ENCODE measurements around the gene UNG.

The UNG gene

GRCh38 chr12:109113661-109114321, 16.4 kb downstream of the UNG start:
- peaks cover 4% of the 10 kb centered on the region for H3K36me3 ChIP-seq (ENCODE audit: control insufficient read depth, insufficient read depth, low read length)
- H3K9ac ChIP-seq (ENCODE audit: low read depth, low read length) = no peak overlapping the region
- H3K4me1 ChIP-seq (ENCODE audit: control insufficient read depth, insufficient read depth, low read length) = peaks cover 5% of the 10 kb centered on the region
- H3K4me3 ChIP-seq (ENCODE audit: low read depth, low read length) = no peak overlapping the region
- no peaks in the 10 kb centered on the region for H3K27me3 ChIP-seq (ENCODE audit: control insufficient read depth, insufficient read depth, low read length)
- no peaks in the 10 kb centered on the region for H3K9me3 ChIP-seq (ENCODE audit: control insufficient read depth, insufficient read depth, low read length)

GRCh38 chr12:109114644-109115043, 17.2 kb downstream of the UNG start:
- Histone ChIP-seq H3K4me3 (ENCODE audit: low read depth, low read length) (no peak overlapping the region), H3K4me1 (ENCODE audit: control insufficient read depth, insufficient read depth, low read length) (peaks cover 5% of the 10 kb centered on the region), H3K9me3 (ENCODE audit: control insufficient read depth, insufficient read depth, low read length) (no peaks in the 10 kb centered on the region), H3K36me3 (ENCODE audit: control insufficient read depth, insufficient read depth, low read length) (peaks cover 3% of the 10 kb centered on the region), H3K9ac (ENCODE audit: low read depth, low read length) (no peak overlapping the region), H3K27me3 (ENCODE audit: control insufficient read depth, insufficient read depth, low read length) (no peaks in the 10 kb centered on the region)

- Histone ChIP-seq H3K4me1 (ENCODE audit: control insufficient read depth, insufficient read depth, low read length) (peaks cover 5% of the 10 kb centered on the region), H3K9me3 (ENCODE audit: control insufficient read depth, insufficient read depth, low read length) (no peaks in the 10 kb centered on the region), H3K27me3 (ENCODE audit: control insufficient read depth, insufficient read depth, low read length) (no peaks in the 10 kb centered on the region), H3K9ac (ENCODE audit: low read depth, low read length) (no peak overlapping the region), H3K4me3 (ENCODE audit: low read depth, low read length) (no peak overlapping the region), H3K36me3 (ENCODE audit: control insufficient read depth, insufficient read depth, low read length) (no peaks in the 10 kb centered on the region)
Measured at GRCh38 chr12:109115404-109115757, 18.0 kb downstream of the UNG start.

DNA sequence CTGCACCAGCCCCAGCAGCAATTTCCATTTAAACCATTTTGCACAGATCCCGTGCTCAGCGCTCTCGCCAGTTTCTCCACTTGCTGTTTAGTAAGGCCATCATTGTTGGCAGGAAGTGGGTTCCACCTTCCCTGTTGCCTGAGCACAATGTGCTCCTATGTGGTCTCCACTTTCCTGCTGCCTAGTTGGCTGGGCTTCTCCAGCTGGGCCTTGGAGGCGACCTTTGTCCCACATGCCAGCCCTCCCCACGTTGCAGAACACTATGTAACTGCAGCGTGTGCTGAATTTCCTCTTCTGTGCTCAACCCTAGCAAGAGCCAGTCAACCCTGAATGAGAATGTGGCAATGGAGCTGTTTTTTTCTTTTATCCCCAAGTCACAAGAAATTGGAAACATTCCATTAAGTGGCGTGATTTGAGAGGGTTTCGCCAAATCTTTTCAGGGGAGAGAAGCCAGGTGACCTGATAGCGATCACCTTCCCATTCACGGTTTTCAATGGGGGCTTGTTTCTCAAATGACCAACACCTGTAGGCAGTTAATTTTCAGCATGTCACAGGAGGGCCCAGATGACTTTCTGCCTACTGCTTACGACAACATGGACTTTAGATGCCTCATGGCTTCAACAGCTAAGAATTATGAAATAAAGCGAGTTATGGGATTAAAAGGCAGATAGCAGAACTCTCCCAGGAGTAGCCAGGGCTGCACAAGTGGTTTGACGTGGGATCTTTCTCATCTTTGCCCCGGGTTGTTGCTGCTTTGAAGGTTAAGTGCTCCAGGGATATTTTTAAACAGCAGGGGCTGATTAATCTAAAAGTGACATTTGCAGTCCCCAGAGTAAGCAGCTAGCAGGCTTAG, 18.6 kb downstream of the UNG start, which contains the start of gene ACACB:
ACACB (plus strand) TSS at position 830 of the 853 bp plus-strand sequence. CDS start 22,819 bp downstream, outside the sequence.
- Histone ChIP-seq H3K4me3 (ENCODE audit: low read depth, low read length) (no peak within 1 kb of the TSS), H3K9ac (ENCODE audit: low read depth, low read length) (no peak within 1 kb of the TSS), H3K9me3 (ENCODE audit: control insufficient read depth, insufficient read depth, low read length) (no peaks in the 10 kb centered on the region), H3K27me3 (ENCODE audit: control insufficient read depth, insufficient read depth, low read length) (no peaks in the 10 kb centered on the region), H3K36me3 (ENCODE audit: control insufficient read depth, insufficient read depth, low read length) (no peaks in the 10 kb centered on the region), H3K4me1 (ENCODE audit: control insufficient read depth, insufficient read depth, low read length) (peaks cover 5% of the 10 kb centered on the region)

- no peaks in the 10 kb centered on the region for H3K36me3 ChIP-seq (ENCODE audit: control insufficient read depth, insufficient read depth, low read length)
- H3K4me3 ChIP-seq (ENCODE audit: low read depth, low read length) = no peak overlapping the region
- H3K9me3 ChIP-seq (ENCODE audit: control insufficient read depth, insufficient read depth, low read length) = no peaks in the 10 kb centered on the region
- H3K27me3 ChIP-seq (ENCODE audit: control insufficient read depth, insufficient read depth, low read length) = no peaks in the 10 kb centered on the region
- H3K4me1 ChIP-seq (ENCODE audit: control insufficient read depth, insufficient read depth, low read length) = peaks cover 5% of the 10 kb centered on the region
- H3K9ac ChIP-seq (ENCODE audit: low read depth, low read length) = no peak overlapping the region
Measured at GRCh38 chr12:109116611-109116949, 19.2 kb downstream of the UNG start.

DNA sequence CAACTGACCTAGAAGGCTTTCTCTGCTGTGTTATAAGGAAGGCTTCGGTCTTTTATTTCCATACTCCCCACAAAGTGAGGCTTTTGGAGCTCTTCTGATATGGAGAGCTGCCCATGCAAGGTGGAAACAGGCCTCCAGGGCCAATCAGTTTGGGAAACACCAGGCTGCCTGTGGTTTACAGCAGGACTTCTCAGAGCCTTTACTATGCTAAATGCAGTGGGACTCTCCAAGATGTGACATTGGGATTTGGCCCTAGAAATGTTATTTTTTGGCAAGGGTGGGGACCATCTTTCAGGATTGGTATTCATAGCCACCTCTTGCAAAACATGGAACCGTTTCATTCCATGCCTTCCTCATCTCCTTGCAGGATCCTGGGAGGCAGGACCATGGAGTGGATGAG, 22.7 kb downstream of the UNG start:
- H3K9me3 ChIP-seq (ENCODE audit: control insufficient read depth, insufficient read depth, low read length) = no peaks in the 10 kb centered on the region
- H3K4me3 ChIP-seq (ENCODE audit: low read depth, low read length) = no peak overlapping the region
- no peaks in the 10 kb centered on the region for H3K36me3 ChIP-seq (ENCODE audit: control insufficient read depth, insufficient read depth, low read length)
- H3K27me3 ChIP-seq (ENCODE audit: control insufficient read depth, insufficient read depth, low read length) = no peaks in the 10 kb centered on the region
- H3K4me1 ChIP-seq (ENCODE audit: control insufficient read depth, insufficient read depth, low read length) = peaks cover 5% of the 10 kb centered on the region
- no peak overlapping the region for H3K9ac ChIP-seq (ENCODE audit: low read depth, low read length)

DNA sequence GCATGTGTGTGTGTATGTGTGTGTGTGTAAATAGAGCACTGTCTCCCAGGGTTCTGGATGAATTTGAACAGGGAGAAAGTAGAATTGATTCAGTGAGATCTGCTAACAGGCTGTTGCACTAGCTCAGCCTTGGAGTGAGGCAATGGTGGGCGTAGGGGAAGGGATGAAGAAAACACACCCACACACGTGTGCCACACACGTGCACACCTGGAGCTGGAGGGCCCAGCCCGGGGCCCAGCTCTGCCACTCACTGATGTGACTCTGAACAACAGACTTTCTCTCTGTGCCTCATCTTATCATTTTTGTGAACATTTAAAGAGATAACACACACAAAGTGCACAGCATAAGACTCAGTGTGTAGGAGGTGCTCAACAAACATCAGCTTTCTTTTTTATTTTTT, 23.2 kb downstream of the UNG start:
- H3K36me3 ChIP-seq (ENCODE audit: control insufficient read depth, insufficient read depth, low read length) = no peaks in the 10 kb centered on the region
- no peak overlapping the region for H3K4me3 ChIP-seq (ENCODE audit: low read depth, low read length)
- no peaks in the 10 kb centered on the region for H3K27me3 ChIP-seq (ENCODE audit: control insufficient read depth, insufficient read depth, low read length)
- no peaks in the 10 kb centered on the region for H3K9me3 ChIP-seq (ENCODE audit: control insufficient read depth, insufficient read depth, low read length)
- H3K4me1 ChIP-seq (ENCODE audit: control insufficient read depth, insufficient read depth, low read length) = peaks cover 5% of the 10 kb centered on the region
- no peak overlapping the region for H3K9ac ChIP-seq (ENCODE audit: low read depth, low read length)

DNA sequence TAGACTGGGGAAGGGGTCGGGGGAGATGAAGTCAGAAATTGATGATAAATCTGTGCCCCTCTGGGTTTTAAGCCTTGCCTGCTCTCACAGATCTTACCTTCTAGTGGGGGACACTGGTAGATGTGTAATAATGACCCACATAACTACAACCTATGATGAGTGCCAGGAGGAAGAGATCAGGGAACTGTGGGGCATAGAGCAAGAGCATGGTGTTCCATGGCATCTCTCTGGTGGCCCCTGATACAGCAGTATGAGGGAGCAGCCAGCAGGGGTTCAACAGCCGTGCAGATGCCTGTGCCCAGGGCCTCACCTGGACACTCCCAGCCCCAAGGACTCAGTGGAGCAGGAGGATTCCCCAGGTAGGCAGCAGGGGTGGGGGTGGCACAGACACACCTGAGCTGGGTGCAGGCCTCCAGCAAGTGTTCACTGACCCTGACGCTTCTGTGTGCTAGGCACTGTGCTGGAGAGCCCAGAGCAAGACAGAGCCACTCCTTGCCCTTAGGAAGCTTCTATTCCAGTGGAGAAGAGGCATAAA, 24.0 kb downstream of the UNG start:
- H3K4me1 ChIP-seq (ENCODE audit: control insufficient read depth, insufficient read depth, low read length) = no peaks in the 10 kb centered on the region
- H3K4me3 ChIP-seq (ENCODE audit: low read depth, low read length) = no peak overlapping the region
- no peaks in the 10 kb centered on the region for H3K36me3 ChIP-seq (ENCODE audit: control insufficient read depth, insufficient read depth, low read length)
- no peaks in the 10 kb centered on the region for H3K9me3 ChIP-seq (ENCODE audit: control insufficient read depth, insufficient read depth, low read length)
- H3K27me3 ChIP-seq (ENCODE audit: control insufficient read depth, insufficient read depth, low read length) = no peaks in the 10 kb centered on the region
- H3K9ac ChIP-seq (ENCODE audit: low read depth, low read length) = no peak overlapping the region

GRCh38 chr12:109124878-109125648, 27.7 kb downstream of the UNG start:
- Histone ChIP-seq H3K36me3 (ENCODE audit: control insufficient read depth, insufficient read depth, low read length) (no peaks in the 10 kb centered on the region), H3K27me3 (ENCODE audit: control insufficient read depth, insufficient read depth, low read length) (no peaks in the 10 kb centered on the region), H3K4me3 (ENCODE audit: low read depth, low read length) (no peak overlapping the region), H3K4me1 (ENCODE audit: control insufficient read depth, insufficient read depth, low read length) (no peaks in the 10 kb centered on the region), H3K9me3 (ENCODE audit: control insufficient read depth, insufficient read depth, low read length) (no peaks in the 10 kb centered on the region), H3K9ac (ENCODE audit: low read depth, low read length) (no peak overlapping the region)

DNA sequence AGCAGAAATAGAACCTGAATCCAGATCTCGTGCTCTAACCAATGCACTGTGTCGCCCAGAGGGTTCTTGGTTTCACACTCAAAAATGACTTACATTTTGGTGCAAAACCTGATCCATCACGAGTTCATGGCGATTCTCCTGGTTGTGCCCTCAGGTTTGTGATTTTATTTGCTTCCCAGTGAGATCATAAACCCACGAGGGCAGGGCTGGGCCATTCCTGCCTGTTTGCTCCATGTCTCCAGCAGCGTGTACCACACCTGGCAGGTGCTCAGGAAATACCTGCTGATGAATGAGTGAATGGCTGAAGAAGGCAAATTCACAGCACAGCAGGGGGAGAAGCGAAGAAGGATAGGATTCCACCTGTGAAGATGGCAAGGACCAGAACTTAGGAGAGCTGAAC, 28.4 kb downstream of the UNG start:
- Histone ChIP-seq H3K36me3 (ENCODE audit: control insufficient read depth, insufficient read depth, low read length) (no peaks in the 10 kb centered on the region), H3K9ac (ENCODE audit: low read depth, low read length) (no peak overlapping the region), H3K4me3 (ENCODE audit: low read depth, low read length) (no peak overlapping the region), H3K9me3 (ENCODE audit: control insufficient read depth, insufficient read depth, low read length) (no peaks in the 10 kb centered on the region), H3K27me3 (ENCODE audit: control insufficient read depth, insufficient read depth, low read length) (no peaks in the 10 kb centered on the region), H3K4me1 (ENCODE audit: control insufficient read depth, insufficient read depth, low read length) (no peaks in the 10 kb centered on the region)

DNA sequence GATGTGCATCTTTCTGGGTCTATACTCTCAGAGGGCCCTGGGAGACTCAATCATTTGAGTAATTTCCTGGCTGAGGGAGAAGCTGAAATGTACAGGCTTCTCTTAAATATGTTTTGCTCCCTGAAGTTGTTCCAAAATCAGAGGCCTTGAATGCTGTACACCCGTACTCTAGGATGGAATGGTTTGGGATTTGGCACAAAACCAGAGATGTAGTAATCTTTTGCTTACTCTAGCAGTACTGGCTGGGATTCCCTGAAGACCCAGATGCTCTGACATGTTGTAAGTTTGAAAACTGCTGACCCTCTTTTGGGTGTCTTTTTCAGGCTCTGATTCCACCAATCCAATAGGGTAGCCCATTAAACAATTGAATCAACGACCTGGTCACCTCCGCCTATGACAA, 29.4 kb downstream of the UNG start:
- Histone ChIP-seq H3K27me3 (ENCODE audit: control insufficient read depth, insufficient read depth, low read length) (no peaks in the 10 kb centered on the region), H3K4me3 (ENCODE audit: low read depth, low read length) (no peak overlapping the region), H3K9ac (ENCODE audit: low read depth, low read length) (no peak overlapping the region), H3K36me3 (ENCODE audit: control insufficient read depth, insufficient read depth, low read length) (no peaks in the 10 kb centered on the region), H3K9me3 (ENCODE audit: control insufficient read depth, insufficient read depth, low read length) (no peaks in the 10 kb centered on the region), H3K4me1 (ENCODE audit: control insufficient read depth, insufficient read depth, low read length) (no peaks in the 10 kb centered on the region)

Measured in iPS-15b (cell line).